ENCODE measurements around the gene TNFAIP2.

TNFAIP2 gene, protein sequence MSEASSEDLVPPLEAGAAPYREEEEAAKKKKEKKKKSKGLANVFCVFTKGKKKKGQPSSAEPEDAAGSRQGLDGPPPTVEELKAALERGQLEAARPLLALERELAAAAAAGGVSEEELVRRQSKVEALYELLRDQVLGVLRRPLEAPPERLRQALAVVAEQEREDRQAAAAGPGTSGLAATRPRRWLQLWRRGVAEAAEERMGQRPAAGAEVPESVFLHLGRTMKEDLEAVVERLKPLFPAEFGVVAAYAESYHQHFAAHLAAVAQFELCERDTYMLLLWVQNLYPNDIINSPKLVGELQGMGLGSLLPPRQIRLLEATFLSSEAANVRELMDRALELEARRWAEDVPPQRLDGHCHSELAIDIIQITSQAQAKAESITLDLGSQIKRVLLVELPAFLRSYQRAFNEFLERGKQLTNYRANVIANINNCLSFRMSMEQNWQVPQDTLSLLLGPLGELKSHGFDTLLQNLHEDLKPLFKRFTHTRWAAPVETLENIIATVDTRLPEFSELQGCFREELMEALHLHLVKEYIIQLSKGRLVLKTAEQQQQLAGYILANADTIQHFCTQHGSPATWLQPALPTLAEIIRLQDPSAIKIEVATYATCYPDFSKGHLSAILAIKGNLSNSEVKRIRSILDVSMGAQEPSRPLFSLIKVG

DNA sequence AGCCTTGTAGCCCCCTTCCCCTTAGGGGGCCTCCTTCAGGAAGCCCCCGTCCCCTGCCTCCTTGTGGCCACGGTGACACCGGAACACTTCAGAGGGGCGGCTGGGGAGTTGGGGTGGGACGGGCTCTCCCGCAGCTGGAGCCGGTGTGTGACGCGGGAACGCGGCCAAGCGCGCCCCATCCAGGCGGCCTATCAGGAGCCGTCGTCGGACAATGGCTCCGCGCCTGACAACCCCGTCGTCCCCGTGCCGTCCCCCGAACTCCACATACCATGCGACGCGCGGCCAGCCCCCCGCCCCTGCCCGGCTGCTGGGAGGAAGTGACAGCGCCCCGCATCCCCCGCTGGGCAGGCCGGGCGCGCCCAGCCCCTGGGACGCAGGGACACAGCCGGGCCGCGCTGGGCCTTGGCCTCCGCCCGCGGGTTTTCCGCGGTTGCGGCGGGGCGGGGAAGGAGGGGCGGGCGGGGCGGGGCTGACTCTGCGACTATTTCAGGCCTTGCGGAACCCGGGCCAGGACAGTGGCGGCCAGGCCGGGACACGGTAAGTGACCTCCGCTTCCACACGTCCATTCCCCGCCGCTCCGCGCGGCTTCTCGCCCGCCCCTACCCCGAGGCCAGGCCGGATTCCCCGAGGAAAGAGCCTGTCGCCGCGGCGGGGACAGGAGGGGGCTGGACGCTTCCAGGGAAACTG is at the start of gene TNFAIP2:
TNFAIP2 (plus strand) TSS at position 515 of the 687 bp plus-strand sequence. CDS start 2,997 bp downstream, outside the sequence.
- peak within 1 kb of the TSS; percentile 51 for H3K9ac ChIP-seq (ENCODE audit: low read depth, low read length)
- no peaks in the 10 kb centered on the region for H3K9me3 ChIP-seq (ENCODE audit: control insufficient read depth, insufficient read depth, low read length)
- no peaks in the 10 kb centered on the region; the same call in 1 of the 2 replicates for H3K36me3 ChIP-seq (ENCODE audit: insufficient read depth, low read length)
- peaks cover 11% of the 10 kb centered on the region for H3K4me1 ChIP-seq (ENCODE audit: insufficient read depth, low read length)

DNA sequence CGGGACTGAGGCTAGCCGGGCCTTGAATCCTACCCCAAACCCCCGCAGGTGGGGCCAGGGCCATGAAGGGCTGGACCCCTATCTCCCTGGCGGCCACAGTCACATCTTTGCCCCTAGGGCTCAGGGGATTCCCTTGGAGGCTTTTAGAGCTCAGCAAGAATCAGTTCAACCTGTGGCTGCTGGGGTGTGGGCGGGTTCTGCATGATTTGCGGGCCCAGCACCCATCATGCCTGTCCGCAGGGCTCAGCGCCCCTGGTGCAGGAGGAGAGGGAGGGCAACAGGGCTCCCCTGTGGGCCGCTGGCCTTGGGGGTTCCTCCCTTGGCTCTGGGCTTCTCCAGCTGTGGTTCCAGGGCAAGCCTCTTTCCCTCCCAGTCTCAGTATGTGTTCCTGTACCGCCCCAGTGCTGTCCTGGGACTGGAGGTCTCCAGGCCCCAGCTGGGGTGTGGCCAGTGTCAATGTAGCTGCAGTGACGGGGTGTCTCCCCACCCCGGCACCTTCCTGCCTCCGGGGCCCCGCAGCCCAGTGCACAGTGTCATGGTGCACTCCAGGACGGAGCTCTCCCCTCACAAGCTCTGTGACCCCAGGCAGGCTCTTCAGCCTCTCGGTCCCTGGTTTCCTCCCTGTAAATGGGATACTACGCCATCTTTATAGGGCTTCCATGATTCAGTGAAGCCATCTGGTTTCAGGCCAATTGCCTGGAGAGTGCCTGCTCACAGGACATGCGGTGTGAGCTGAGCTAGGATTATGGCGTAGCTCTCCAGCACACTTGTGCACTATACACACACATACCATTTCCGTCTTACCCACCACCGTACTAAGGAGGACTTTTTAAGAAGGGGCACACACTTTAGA is 49.2 kb upstream of the TNFAIP2 start:
- no peak overlapping the region for H3K9ac ChIP-seq (ENCODE audit: low read depth, low read length)
- no peaks in the 10 kb centered on the region for H3K9me3 ChIP-seq (ENCODE audit: control insufficient read depth, insufficient read depth, low read length)
- no peaks in the 10 kb centered on the region for H3K4me1 ChIP-seq (ENCODE audit: insufficient read depth, low read length)
- no peaks in the 10 kb centered on the region for H3K36me3 ChIP-seq (ENCODE audit: insufficient read depth, low read length)

DNA sequence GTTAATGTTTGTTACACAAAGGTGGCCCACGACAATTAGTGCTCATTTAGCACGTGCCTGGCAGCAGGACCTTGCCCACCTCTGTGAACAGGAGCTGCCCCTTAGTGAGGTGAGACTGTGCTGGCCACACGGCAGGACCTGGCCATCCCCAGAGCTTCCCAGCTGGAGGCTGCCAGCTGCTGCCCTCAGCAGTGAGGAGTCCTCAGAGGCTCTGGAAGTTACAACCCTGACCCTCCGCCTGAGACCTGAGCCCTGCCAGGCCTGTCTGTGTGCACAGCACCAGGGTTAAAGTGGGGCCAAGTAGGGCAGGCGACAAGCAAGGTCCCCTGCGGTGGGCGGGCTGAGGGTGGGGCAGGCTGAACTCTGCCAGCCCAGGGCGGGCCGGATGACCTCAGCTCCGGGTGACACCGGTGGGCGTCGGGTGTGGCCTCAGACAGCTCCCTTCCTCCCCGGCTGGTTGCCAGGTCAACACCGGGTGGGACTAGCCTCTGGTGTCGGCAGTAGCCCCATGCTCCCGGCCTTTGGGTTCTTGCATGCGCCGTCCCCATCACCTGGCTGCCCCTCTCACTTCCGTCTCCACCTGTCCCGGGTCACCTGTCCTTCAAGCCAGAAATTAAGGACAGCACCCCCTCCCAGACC is 48.4 kb upstream of the TNFAIP2 start:
- Histone ChIP-seq H3K9me3 (ENCODE audit: control insufficient read depth, insufficient read depth, low read length) (no peaks in the 10 kb centered on the region), H3K4me1 (ENCODE audit: insufficient read depth, low read length) (no peaks in the 10 kb centered on the region), H3K9ac (ENCODE audit: low read depth, low read length) (peak overlapping the region; percentile 61; the same call in 1 of the 2 replicates), H3K36me3 (ENCODE audit: insufficient read depth, low read length) (no peaks in the 10 kb centered on the region)

DNA sequence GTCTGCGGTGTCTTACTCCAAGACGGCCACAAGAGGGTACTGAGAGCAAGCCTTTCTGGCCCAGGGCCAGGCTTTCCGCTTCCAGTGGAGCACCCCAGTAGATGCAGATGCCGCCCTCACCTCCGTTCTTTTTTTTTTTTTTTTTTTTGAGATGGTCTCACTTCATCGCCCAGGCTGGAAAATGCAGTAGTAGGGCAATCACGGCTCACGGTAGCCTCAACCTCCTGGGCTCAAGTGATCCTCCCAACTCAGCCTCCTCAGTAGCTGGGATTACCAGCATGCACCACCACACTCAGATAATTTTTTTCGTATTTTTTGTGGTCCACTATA is 44.9 kb upstream of the TNFAIP2 start:
- Histone ChIP-seq H3K36me3 (ENCODE audit: insufficient read depth, low read length) (no peaks in the 10 kb centered on the region), H3K9me3 (ENCODE audit: control insufficient read depth, insufficient read depth, low read length) (no peaks in the 10 kb centered on the region), H3K4me1 (ENCODE audit: insufficient read depth, low read length) (no peaks in the 10 kb centered on the region), H3K9ac (ENCODE audit: low read depth, low read length) (no peak overlapping the region)

DNA sequence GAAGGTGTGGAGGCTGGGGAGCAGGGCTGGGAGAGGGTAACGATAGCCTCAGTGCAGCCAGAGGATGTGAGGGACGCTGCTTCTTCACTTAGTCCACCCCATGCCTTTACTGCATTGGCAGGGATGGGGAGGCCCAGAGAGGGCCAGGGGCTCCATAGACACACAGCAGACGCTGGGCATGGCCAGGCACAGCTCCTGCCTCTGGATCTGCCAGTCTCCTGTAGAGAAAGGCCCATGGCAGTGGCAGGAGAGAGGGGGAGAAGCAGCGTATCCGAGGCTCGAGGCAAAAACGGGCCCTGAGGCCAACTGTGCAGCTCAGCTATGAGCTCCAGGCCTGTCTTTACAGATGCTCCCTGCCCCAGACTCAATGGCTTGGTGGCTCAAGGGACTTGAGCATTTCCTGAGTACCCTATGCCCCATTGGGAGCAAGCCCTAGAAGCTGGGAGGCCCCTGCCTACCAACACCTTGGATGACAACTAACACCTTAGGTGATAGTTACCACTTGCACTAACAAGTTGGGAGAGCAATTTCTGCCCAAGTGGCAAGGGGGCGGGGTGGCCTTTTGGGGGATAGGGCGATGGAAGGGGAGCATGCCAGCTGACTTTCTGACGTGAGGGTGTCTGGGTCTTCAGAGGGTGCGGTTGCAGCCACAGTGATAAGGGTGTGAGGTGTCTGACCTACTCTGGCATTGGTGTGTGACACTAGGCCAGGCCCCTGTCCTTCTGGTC is 44.2 kb upstream of the TNFAIP2 start:
- Histone ChIP-seq H3K9me3 (ENCODE audit: control insufficient read depth, insufficient read depth, low read length) (no peaks in the 10 kb centered on the region), H3K4me1 (ENCODE audit: insufficient read depth, low read length) (no peaks in the 10 kb centered on the region), H3K36me3 (ENCODE audit: insufficient read depth, low read length) (no peaks in the 10 kb centered on the region), H3K9ac (ENCODE audit: low read depth, low read length) (no peak overlapping the region)

DNA sequence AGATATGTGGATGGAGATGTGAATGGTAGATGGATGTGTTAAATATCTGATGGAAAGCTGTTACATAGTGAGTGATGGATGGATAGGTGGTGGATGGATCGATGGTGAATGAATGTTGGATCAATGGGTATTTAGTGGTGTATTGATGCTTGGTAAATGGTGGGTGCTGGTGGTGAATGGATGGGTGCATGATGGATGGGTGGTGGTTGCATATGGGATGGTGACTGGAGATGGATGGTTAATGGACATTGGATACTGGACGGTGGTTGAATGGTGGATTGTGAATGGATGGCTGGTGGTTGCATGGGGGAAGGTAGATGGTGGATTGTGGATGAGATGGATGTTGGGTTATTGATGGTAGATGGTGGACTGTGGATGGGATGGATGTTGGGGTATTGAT is 41.3 kb upstream of the TNFAIP2 start:
- Histone ChIP-seq H3K9me3 (ENCODE audit: control insufficient read depth, insufficient read depth, low read length) (no peaks in the 10 kb centered on the region), H3K9ac (ENCODE audit: low read depth, low read length) (no peak overlapping the region), H3K4me1 (ENCODE audit: insufficient read depth, low read length) (no peaks in the 10 kb centered on the region), H3K36me3 (ENCODE audit: insufficient read depth, low read length) (no peaks in the 10 kb centered on the region)

DNA sequence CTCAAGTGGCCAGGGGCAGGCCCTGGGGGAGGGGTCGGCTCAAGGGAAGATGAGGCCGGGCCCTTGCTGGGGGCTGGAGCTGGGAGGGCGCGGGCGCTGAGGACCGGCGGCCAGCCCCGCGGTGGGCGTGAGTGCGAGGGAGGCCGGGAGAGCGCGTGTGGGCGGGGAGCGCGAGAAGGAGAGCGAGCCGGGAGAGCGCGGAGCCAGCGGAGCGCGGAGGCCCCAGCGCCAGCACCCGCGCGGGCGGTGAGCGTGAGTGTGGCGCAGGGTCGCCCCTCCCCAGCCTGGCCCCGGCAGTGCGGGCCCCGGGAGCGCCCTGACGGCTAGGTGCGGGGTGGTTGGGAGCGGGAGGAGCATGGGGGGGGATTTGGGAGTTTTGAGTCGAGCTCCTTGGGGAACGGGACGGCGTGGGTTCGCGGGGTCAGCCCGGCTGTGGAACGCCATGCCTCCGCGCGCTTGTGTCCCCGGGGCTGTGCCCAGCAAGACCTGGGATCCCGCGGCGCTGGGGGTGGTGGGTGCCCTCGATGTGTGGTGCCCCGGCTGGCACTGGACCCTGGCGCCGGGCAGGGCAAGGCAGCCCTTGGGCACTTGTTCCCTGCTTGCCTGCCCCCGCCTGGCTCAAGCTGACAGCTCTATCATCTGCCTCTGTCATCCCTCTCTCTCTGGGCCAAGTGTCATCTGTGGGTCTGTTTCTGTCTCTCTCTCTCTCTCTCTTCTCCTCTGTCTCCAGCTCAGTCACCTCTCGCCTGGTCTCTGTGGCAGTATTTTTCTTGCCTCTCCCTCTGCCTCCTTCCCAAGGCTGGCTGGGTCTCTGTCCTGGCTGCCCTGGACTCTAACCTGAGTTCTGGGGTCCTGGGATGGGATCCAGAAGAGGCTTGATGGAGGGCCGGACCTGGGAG is 39.0 kb upstream of the TNFAIP2 start, which contains the start of gene LBHD2:
LBHD2 (plus strand) TSS at position 190 of the 899 bp plus-strand sequence. CDS start 1,803 bp downstream, outside the sequence.
- H3K9me3 ChIP-seq (ENCODE audit: control insufficient read depth, insufficient read depth, low read length), result no peaks in the 10 kb centered on the region
- H3K36me3 ChIP-seq (ENCODE audit: insufficient read depth, low read length), result no peaks in the 10 kb centered on the region
- no peaks in the 10 kb centered on the region for H3K4me1 ChIP-seq (ENCODE audit: insufficient read depth, low read length)
- peak within 1 kb of the TSS; percentile 1; the same call in 1 of the 2 replicates for H3K9ac ChIP-seq (ENCODE audit: low read depth, low read length)

DNA sequence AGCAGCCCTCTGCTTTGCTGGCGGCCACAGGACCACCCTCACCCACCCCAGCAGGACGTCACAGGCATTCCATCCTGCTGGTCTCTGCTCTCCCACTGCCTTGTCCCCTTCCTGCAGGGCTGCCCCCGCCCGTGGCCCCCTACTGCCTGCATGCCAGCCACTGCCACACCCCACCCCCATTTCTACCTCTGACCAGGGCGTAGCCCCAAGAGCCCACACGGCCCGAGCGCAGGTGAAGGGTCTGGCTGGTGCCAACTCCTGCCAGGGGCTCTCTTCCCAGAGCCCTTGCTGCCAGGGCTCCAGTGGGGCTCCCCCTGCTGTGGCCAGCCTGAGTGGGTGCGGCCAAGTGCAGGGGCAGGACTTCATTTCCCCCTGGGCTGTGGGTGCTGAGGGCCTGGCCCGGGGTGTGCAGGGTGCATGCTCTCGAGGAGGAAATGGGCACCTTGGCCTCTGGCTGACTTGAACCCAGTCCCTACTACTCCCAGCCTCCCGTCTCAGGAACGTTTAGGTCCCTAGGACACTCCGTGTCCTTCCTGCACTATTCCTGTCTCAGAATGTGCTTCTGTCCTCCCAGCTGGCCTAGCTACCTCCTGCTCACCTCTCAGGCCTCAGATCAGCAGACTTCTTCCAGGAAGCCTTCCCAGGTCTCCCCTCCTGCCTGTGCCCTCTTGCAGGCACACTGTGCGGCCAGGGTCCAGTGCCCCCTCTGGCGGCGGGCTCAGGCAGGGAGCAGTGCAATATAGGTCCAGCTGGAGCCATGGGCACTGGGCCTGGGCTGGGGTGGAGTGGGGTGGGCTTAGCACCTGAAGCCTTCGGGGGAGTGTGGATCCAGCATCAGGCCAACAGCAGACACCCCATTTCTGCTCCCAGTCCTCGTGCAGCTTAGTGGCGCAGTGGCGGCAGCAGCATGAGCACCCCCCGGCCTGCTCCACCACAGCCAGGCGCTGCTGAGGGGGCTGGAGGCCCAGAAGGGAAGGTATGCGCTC is 37.9 kb upstream of the TNFAIP2 start:
- Histone ChIP-seq H3K9me3 (ENCODE audit: control insufficient read depth, insufficient read depth, low read length) (no peaks in the 10 kb centered on the region), H3K36me3 (ENCODE audit: insufficient read depth, low read length) (no peaks in the 10 kb centered on the region), H3K9ac (ENCODE audit: low read depth, low read length) (no peak overlapping the region), H3K4me1 (ENCODE audit: insufficient read depth, low read length) (no peaks in the 10 kb centered on the region)

DNA sequence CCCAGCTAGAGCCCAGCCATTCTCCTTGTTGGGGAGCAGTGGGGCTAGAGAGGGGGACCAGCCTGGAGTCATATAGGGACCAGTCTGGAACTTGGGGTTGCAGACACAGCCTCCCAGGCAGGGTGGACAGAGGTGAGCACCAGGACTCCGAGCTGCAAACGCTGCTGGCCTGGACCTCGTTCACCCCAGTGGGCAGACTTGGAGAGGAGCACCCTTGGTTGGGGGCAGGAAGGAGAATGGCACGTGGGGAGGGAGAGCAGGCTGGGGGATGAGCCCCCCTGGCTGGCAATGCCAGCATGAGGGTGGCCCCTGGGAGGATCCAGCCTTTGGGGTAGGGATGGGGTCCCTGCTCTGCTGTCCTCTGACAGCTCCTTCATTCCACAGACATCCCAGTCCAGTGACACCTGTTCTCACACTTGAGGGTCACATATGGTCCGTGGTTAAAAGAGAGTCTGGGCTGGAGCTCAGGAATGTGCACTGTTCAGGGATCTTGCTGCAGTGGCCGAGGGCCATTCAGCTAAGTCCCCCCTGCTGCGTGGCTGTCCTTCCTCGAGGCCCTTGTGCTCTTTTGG is 36.4 kb upstream of the TNFAIP2 start:
- Histone ChIP-seq H3K4me1 (ENCODE audit: insufficient read depth, low read length) (no peaks in the 10 kb centered on the region), H3K36me3 (ENCODE audit: insufficient read depth, low read length) (no peaks in the 10 kb centered on the region), H3K9ac (ENCODE audit: low read depth, low read length) (no peak overlapping the region), H3K9me3 (ENCODE audit: control insufficient read depth, insufficient read depth, low read length) (no peaks in the 10 kb centered on the region)

DNA sequence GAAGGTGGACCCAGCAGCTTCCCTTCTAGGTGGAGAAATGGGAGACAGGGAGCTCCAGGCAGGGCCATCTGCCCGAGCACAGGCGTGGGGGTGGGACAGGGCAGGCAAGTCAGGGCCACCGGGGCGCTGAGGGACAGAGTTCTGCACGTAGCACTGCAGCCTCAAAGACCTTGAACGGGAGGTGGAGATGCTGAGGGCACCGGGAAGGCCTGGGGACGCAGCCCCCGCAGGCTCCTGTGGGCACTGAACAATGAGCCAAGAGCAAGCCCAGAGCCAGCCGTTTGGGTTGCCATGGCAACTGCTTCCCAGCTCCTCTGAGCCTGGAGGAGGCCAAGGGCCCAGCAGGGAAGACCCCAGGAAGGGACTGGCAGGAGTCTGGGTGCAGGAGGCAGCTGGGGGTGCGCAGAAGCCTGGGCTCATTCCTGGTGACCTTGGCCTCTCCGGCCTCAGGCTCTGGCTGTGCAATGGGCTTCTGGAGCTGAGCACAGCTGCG is 35.9 kb upstream of the TNFAIP2 start:
- Histone ChIP-seq H3K9me3 (ENCODE audit: control insufficient read depth, insufficient read depth, low read length) (no peaks in the 10 kb centered on the region), H3K36me3 (ENCODE audit: insufficient read depth, low read length) (no peaks in the 10 kb centered on the region), H3K9ac (ENCODE audit: low read depth, low read length) (no peak overlapping the region), H3K4me1 (ENCODE audit: insufficient read depth, low read length) (no peaks in the 10 kb centered on the region)

DNA sequence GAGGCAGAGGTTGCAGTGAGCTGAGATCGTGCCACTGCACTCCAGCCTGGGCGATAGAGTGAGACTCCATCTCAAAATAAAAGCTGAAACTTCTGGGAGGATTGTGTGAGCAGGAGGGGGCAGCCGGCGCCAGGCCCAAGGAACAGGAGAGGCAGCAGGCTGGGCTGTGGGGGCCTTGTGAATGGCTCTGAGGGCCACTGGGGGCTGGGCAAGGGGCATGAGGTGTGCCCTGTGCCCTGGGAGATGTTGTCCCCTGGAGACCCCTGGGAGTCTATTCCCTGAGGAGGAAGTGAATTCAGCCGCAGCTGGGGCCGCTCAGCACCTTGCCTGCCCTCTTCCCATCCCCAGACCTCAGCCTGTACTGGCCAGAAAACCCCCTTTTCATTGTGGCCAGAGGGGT is 34.3 kb upstream of the TNFAIP2 start:
- Histone ChIP-seq H3K36me3 (ENCODE audit: insufficient read depth, low read length) (no peaks in the 10 kb centered on the region), H3K4me1 (ENCODE audit: insufficient read depth, low read length) (peaks cover 6% of the 10 kb centered on the region; the same call in 1 of the 2 replicates), H3K9ac (ENCODE audit: low read depth, low read length) (no peak overlapping the region), H3K9me3 (ENCODE audit: control insufficient read depth, insufficient read depth, low read length) (no peaks in the 10 kb centered on the region)

All from ES-I3 (cell line).